NCI-H69 (cell line): Measurements from ENCODE around the gene CYP4F11.
"Not testable (repeated sequence)": the region's sequence is repeated elsewhere in the genome, so short reads cannot be mapped to it uniquely, and the experiment has no call there.

Source experiments
- DNase-seq: peaks from one replicate; lab custom pipeline; 2025; lab: John Stamatoyannopoulos, UW

Gene CYP4F11

GRCh38 chr19:15934332-15935078 lies at the start of gene CYP4F11:
TSS of gene CYP4F11 (minus strand) at chr19:15934529. CDS start at chr19:15934408, 121 bp downstream.
- DNase-seq: peak; percentile 20

GRCh38 chr19:15979293-15979692 lies 45.0 kb upstream of the CYP4F11 start:
- no peak for DNase-seq

GRCh38 chr19:15977690-15978089 lies 43.4 kb upstream of the CYP4F11 start:
- no peak for DNase-seq

GRCh38 chr19:15976836-15977689 lies 42.7 kb upstream of the CYP4F11 start:
- no peak for DNase-seq

GRCh38 chr19:15974856-15975255 lies 40.5 kb upstream of the CYP4F11 start:
- no peak for DNase-seq

- not testable (repeated sequence) for DNase-seq
These were observed 37.7 kb upstream of the CYP4F11 start for GRCh38 chr19:15972043-15972442.

- DNase-seq: no peak
These were observed 37.0 kb upstream of the CYP4F11 start for GRCh38 chr19:15971224-15971780.

DNA sequence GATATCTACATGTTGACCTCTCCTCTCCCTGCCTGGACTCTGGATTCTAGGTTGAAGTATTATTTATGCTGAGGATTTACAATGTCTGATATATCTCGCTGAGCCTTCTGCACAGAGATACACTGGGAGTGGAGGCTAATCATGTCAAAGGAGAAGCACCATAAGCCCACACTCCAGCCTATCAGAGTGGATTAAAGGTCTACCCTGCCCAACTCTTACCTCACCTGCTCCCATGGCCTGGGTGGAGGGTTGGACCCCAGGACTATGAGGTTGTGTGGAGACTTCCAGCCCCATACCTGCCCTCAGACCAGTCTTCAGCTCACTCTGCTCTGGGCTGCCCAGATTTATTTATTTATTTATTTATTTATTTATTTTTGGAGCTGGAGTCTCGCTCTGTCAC lies 29.9 kb upstream of the CYP4F11 start:
- no peak for DNase-seq

- no peak for DNase-seq
These were observed 28.0 kb upstream of the CYP4F11 start for GRCh38 chr19:15962319-15962718.

DNA sequence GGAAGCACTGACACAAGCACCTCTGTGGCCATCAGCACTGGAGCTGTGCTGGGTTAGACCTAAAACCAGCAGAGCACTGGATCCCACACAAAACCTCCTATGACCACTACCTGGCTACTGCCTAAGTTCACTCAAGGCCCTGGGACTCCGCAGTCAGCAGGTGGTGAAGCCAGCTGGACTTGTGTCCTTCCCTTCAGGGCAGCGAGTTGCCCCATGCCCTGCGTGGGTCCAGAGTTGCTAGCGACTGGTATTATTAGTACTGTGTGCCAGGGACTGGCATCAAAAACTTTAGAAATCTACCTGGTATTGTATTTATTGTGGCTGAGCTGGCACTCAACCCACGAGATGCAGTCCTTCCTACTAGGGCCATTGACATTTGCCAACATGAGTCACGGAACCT lies 20.5 kb upstream of the CYP4F11 start:
- no peak for DNase-seq

DNA sequence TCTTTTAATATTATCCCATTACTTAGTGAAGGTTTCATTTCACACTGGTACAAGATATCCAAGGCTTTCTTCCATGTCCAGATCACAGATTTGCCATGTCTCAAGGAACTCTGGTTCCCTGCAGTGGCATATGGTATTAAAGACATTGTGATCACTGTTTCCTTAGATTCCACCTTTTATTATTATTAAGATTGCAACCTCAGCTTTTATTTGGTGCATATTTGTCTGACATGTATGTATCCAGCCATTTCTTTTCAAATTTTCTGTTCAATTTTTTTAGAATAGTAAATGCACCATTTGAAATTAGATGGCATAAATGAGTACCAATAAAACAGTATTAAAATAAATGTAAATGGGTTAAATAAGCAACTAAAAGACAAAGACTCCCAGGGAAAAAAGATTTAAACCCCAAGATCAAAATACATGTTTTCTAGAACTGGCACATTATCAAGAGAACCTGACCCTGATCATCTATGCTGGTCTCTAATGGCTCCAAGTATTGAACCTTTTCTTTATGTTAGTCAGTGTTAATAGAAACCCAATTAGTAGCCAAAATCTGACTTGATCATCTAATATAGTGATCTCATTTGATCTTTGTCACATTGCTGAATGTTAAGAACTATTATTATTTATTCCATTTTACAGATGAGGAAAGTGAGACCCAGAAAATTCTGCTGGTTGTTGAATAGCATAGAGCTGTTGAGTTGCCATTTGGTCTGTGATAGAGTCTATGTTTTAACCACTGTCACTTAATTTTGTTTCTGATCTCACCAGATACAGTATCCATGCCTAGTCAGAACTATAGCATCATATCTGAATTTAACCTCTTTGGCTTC lies 14.1 kb upstream of the CYP4F11 start, which contains the start of gene OR10H4:
Gene OR10H4, plus strand, starts transcription at position 786 of the 836 bp plus-strand sequence. Its CDS starts 0 bp downstream, at position 786.
- no peak for DNase-seq

GRCh38 chr19:15945301-15945700 lies 11.0 kb upstream of the CYP4F11 start:
- DNase-seq: no peak

- DNase-seq: no peak
These were observed 10.1 kb upstream of the CYP4F11 start for GRCh38 chr19:15944401-15944800.

DNA sequence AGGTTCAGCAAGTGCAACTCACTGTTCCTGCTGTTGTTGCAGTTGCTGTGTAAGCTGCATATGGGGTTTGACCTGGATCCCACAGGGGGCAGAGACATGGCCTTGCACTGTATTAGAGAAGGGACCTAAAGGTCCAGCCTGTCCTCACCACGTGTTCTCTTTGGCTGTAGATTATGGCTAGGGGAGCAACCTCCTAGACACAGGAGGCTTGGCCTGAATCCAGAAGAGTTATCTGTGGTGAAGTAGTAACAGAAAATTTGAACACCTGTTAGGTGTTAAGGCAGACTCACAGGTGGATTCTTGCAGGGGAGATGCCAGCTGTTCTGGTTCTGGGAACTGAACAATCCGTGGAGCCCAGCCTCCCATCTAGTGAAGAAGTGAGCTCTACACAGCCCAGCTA lies 3.4 kb upstream of the CYP4F11 start:
- no peak for DNase-seq

GRCh38 chr19:15936950-15937349 lies 2.6 kb upstream of the CYP4F11 start:
- no peak for DNase-seq

- no peak for DNase-seq
These were observed 1.8 kb upstream of the CYP4F11 start for GRCh38 chr19:15936173-15936572.

DNA sequence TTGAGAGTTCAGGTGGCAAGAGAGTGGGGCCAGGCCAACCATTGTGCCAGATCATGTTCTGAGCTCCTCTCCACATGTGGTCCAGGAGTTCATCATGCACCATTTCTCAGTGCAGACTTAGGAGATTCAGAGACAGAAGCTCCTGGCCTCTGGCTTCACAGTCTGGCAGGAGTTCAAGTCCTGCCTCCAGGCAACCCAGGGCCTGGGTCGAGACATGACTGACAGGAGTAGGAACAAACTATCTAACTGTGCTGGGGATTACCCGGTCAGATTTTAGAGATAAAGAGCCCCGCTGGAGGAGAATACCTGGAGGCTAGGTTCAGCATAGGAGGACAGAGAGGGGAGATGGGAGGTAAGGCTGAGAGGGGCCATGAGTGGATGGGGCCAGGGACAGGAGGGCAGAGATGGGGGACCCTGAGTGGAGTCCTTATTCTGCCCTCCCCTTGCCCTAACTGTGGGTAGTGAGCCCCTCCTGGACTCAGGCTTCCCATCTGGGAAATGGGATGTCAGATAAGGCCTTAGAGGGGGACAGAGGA lies 906 bp upstream of the CYP4F11 start:
- no peak for DNase-seq

GRCh38 chr19:15933761-15934331 lies 483 bp downstream of the CYP4F11 start:
- not testable (repeated sequence) for DNase-seq

GRCh38 chr19:15928321-15928720 lies 6.0 kb downstream of the CYP4F11 start:
- no peak for DNase-seq

GRCh38 chr19:15926484-15926883 lies 7.8 kb downstream of the CYP4F11 start:
- no peak for DNase-seq

- no peak for DNase-seq
These were observed 10.6 kb downstream of the CYP4F11 start for GRCh38 chr19:15923702-15924101.
